WTC11 (cell line): Measurements from ENCODE around the gene NPAS1. TPM values are rescaled to one million over a fixed set of nuclear protein-coding genes. Genes with fewer than 3 reads are reported as not detected.

Experiments
- ATAC-seq: fragments of 200-7000 bp; cut with Tn5 transposase; 2 replicates; pipeline ENCODE4 v1.10.0; 2021; ENCODE audit warnings: mild to moderate bottlenecking, moderate library complexity
- CTCF ChIA-PET: fragments of 300-600 bp; sonication (Branson Sonifier 250); formaldehyde crosslinking; loops from one replicate; lab custom pipeline; 2021; ENCODE audit warnings: antibody characterized with exemption; lab: Charles Lee
- POLR2A ChIA-PET: fragments of 350-600 bp; sonication (Branson Sonifier 250); formaldehyde crosslinking; loops from one replicate; lab custom pipeline; 2021; ENCODE audit warnings: antibody characterized with exemption; lab: Charles Lee
- DNase-seq: peaks from one replicate; pipeline ENCODE4 v3.0.0; 2021; ENCODE audit warnings: low spot score
- H3K27ac Mint-ChIP-seq: 2 replicates; pipeline ENCODE4 v1.8.0; 2021; ENCODE audit warnings: mixed read lengths
- H3K27me3 Mint-ChIP-seq: 2 replicates; pipeline ENCODE4 v1.8.0; 2021; ENCODE audit warnings: low read depth, mild to moderate bottlenecking, moderate library complexity, mixed read lengths
- H3K36me3 Mint-ChIP-seq: 2 replicates; pipeline ENCODE4 v1.8.0; 2021; ENCODE audit warnings: mixed read lengths
- H3K4me1 Mint-ChIP-seq: 2 replicates; pipeline ENCODE4 v1.8.0; 2022; ENCODE audit warnings: mixed read lengths
- H3K4me3 Mint-ChIP-seq: 2 replicates; pipeline ENCODE4 v1.8.0; 2021; ENCODE audit warnings: mild to moderate bottlenecking, moderate library complexity, mixed read lengths
- H3K9me3 Mint-ChIP-seq: 2 replicates; pipeline ENCODE4 v1.8.0; 2021; ENCODE audit warnings: mixed read lengths
- ATF1 ChIP-seq: sonication (generic); formaldehyde crosslinking; IDR thresholded peaks from 2 replicates; pipeline ENCODE4 v1.8.1; 2023; ENCODE audit warnings: mild to moderate bottlenecking, moderate library complexity, missing genetic modification reagents
- FOXP1 ChIP-seq: sonication (generic); formaldehyde crosslinking; IDR thresholded peaks from 2 replicates; pipeline ENCODE4 v1.8.0; 2022; ENCODE audit warnings: missing genetic modification reagents, mild to moderate bottlenecking, moderate library complexity, borderline replicate concordance
- GTF2I ChIP-seq: fragments of 250-450 bp; sonication (Bioruptor Pico); conservative IDR thresholded peaks from 2 replicates; pipeline ENCODE4 v1.4.0; 2021; ENCODE audit warnings: mild to moderate bottlenecking
- IRF2 ChIP-seq: sonication (generic); formaldehyde crosslinking; IDR thresholded peaks from 2 replicates; pipeline ENCODE4 v1.8.0; 2022; ENCODE audit warnings: low read depth, missing genetic modification reagents, borderline replicate concordance
- NFATC4 ChIP-seq: fragments of 250-450 bp; sonication (Bioruptor Pico); IDR thresholded peaks from 2 replicates; pipeline ENCODE4 v1.9.0; 2021; ENCODE audit warnings: mild to moderate bottlenecking
- NFE2L1 ChIP-seq: sonication (generic); formaldehyde crosslinking; IDR thresholded peaks from 2 replicates; pipeline ENCODE4 v1.8.1; 2023; ENCODE audit warnings: missing genetic modification reagents
- NR3C1 ChIP-seq: sonication (generic); formaldehyde crosslinking; conservative IDR thresholded peaks from 2 replicates; pipeline ENCODE4 v1.8.1; 2023; ENCODE audit warnings: low read depth, mild to moderate bottlenecking, missing genetic modification reagents
- SMAD4 ChIP-seq: sonication (generic); formaldehyde crosslinking; IDR thresholded peaks from 2 replicates; pipeline ENCODE4 v1.8.0; 2022; ENCODE audit warnings: mild to moderate bottlenecking, missing genetic modification reagents
- TP53 ChIP-seq: sonication (generic); formaldehyde crosslinking; IDR thresholded peaks from 2 replicates; pipeline ENCODE4 v1.8.1; 2023; ENCODE audit warnings: mild to moderate bottlenecking, missing genetic modification reagents
- ZNF121 ChIP-seq: sonication (generic); formaldehyde crosslinking; IDR thresholded peaks from 2 replicates; pipeline ENCODE4 v1.8.0; 2023; ENCODE audit warnings: missing genetic modification reagents
- ZNF317 ChIP-seq: sonication (generic); formaldehyde crosslinking; IDR thresholded peaks from 2 replicates; pipeline ENCODE4 v1.8.1; 2023; ENCODE audit warnings: low read depth, mild to moderate bottlenecking, moderate library complexity, missing genetic modification reagents, borderline replicate concordance
- total RNA-seq: library from RNA; stranded (reverse); gene quantifications from 3 replicates; pipeline ENCODE4 v1.2.3, GENCODE V29; 2021
- TF ChIP-seq, protein P1 (sequence below): sonication (generic); formaldehyde crosslinking; IDR thresholded peaks from 2 replicates; pipeline ENCODE4 v1.8.1; 2022; ENCODE audit warnings: mild to moderate bottlenecking, moderate library complexity, missing genetic modification reagents
- TF ChIP-seq, protein P2 (sequence below): fragments of 250-450 bp; sonication (Bioruptor Pico); IDR thresholded peaks from 2 replicates; pipeline ENCODE4 v1.9.0; 2021; ENCODE audit warnings: mild to moderate bottlenecking
- TF ChIP-seq, protein P3 (sequence below): sonication (generic); formaldehyde crosslinking; IDR thresholded peaks from 2 replicates; pipeline ENCODE4 v1.8.0; 2022; ENCODE audit warnings: mild to moderate bottlenecking, missing genetic modification reagents
- TF ChIP-seq, protein P4 (sequence below): sonication (generic); formaldehyde crosslinking; IDR thresholded peaks from 2 replicates; pipeline ENCODE4 v1.8.0; 2022; ENCODE audit warnings: mild to moderate bottlenecking, missing genetic modification reagents
- TF ChIP-seq, protein P5 (sequence below): fragments of 250-450 bp; sonication (Bioruptor Pico); IDR thresholded peaks from 2 replicates; pipeline ENCODE4 v1.9.0; 2021; ENCODE audit warnings: mild to moderate bottlenecking
- TF ChIP-seq, protein P6 (sequence below): fragments of 250-450 bp; sonication (Bioruptor Pico); IDR thresholded peaks from 2 replicates; pipeline ENCODE4 v1.9.0; 2021; ENCODE audit warnings: mild to moderate bottlenecking, borderline replicate concordance
- TF ChIP-seq, protein P7 (sequence below): sonication (generic); formaldehyde crosslinking; IDR thresholded peaks from 2 replicates; pipeline ENCODE4 v1.8.0; 2023; ENCODE audit warnings: missing genetic modification reagents, mild to moderate bottlenecking, borderline replicate concordance
- TF ChIP-seq, protein P8 (sequence below): sonication (generic); formaldehyde crosslinking; IDR thresholded peaks from 2 replicates; pipeline ENCODE4 v1.8.1; 2022; ENCODE audit warnings: missing genetic modification reagents, borderline replicate concordance

Gene NPAS1
- total RNA-seq, 1 experiment from 2014 or later: 6.8 TPM

DNA sequence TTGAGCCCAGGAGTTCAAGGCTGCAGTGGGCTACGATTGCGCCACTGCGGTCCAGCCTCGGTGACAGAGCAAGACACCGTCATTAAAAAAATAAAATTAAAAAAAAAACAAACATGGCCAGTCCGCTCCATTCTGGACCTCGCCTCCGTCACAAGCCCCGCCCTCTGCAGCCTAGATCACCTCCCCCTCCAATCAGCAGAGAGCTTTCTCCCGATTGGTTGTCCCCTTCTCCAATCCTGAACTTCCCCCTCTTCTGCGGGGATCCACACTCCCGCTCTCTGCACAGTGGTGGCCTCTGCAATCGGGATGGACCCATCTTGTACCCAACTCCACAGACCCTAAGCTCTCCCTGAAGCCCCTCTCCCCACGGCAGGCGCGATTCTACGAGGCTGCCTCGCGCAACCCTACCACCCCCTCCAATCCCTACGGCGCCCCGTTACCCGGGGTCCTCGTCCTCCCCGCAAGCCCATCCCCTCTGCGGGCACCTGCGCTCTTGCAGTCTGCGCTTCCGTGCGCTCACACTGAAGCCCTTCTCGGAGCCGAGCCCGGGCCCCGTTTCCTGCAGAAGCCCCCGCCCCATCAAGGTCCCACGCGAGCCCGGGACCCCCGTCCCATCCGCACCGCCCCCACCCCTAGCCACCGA lies 28.2 kb downstream of the NPAS1 start:
- Mint-ChIP-seq H3K36me3 (no peaks in the 10 kb centered on the region), H3K4me3 (peak overlapping the region; percentile 97), H3K4me1 (peaks cover 14% of the 10 kb centered on the region), H3K27ac (peak overlapping the region; percentile 85; the same call in 1 of the 2 replicates), H3K9me3 (no peaks in the 10 kb centered on the region), H3K27me3 (peaks cover 8% of the 10 kb centered on the region)
- DNase-seq: peak; percentile 87
- ChIA-PET POLR2A (interaction anchor here (0.6 to 1.1 kb wide), 8 partner anchors 11 to 316 kb away, joined by 3 to 7 read pairs (median 4); partner anchors contain the start of genes DHX34 and ZC3H4), CTCF (interaction anchor here (0.6 to 1.5 kb wide), 13 partner anchors 10 to 301 kb away, joined by 3 to 11 read pairs (median 5); partner anchors contain the start of genes DHX34, SAE1 and ZC3H4)
- peak; percentile 76 for ATAC-seq
- peak; percentile 41; the same call in 1 of the 2 replicates for TF ChIP-seq FOXP1 (CRISPR knock-in tag)
- no peak for TF ChIP-seq ZNF121
- TF ChIP-seq NFATC4 (CRISPR knock-in tag): no peak
- TF ChIP-seq, protein P1, sequence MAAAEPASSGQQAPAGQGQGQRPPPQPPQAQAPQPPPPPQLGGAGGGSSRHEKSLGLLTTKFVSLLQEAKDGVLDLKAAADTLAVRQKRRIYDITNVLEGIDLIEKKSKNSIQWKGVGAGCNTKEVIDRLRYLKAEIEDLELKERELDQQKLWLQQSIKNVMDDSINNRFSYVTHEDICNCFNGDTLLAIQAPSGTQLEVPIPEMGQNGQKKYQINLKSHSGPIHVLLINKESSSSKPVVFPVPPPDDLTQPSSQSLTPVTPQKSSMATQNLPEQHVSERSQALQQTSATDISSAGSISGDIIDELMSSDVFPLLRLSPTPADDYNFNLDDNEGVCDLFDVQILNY: 0 out of 2 replicates have a peak, but pooled peaks have one; percentile 9
- TF ChIP-seq, protein P2, sequence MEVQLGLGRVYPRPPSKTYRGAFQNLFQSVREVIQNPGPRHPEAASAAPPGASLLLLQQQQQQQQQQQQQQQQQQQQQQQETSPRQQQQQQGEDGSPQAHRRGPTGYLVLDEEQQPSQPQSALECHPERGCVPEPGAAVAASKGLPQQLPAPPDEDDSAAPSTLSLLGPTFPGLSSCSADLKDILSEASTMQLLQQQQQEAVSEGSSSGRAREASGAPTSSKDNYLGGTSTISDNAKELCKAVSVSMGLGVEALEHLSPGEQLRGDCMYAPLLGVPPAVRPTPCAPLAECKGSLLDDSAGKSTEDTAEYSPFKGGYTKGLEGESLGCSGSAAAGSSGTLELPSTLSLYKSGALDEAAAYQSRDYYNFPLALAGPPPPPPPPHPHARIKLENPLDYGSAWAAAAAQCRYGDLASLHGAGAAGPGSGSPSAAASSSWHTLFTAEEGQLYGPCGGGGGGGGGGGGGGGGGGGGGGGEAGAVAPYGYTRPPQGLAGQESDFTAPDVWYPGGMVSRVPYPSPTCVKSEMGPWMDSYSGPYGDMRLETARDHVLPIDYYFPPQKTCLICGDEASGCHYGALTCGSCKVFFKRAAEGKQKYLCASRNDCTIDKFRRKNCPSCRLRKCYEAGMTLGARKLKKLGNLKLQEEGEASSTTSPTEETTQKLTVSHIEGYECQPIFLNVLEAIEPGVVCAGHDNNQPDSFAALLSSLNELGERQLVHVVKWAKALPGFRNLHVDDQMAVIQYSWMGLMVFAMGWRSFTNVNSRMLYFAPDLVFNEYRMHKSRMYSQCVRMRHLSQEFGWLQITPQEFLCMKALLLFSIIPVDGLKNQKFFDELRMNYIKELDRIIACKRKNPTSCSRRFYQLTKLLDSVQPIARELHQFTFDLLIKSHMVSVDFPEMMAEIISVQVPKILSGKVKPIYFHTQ (CRISPR knock-in tag): no peak
- TF ChIP-seq, protein P3, sequence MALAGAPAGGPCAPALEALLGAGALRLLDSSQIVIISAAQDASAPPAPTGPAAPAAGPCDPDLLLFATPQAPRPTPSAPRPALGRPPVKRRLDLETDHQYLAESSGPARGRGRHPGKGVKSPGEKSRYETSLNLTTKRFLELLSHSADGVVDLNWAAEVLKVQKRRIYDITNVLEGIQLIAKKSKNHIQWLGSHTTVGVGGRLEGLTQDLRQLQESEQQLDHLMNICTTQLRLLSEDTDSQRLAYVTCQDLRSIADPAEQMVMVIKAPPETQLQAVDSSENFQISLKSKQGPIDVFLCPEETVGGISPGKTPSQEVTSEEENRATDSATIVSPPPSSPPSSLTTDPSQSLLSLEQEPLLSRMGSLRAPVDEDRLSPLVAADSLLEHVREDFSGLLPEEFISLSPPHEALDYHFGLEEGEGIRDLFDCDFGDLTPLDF (CRISPR knock-in tag): no peak
- TF ChIP-seq, protein P4, sequence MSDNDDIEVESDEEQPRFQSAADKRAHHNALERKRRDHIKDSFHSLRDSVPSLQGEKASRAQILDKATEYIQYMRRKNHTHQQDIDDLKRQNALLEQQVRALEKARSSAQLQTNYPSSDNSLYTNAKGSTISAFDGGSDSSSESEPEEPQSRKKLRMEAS (CRISPR knock-in tag): peak; percentile 57; the same call in 1 of the 2 replicates
- no peak for TF ChIP-seq TP53 (CRISPR knock-in tag)
- TF ChIP-seq GTF2I: no peak
- TF ChIP-seq SMAD4 (CRISPR knock-in tag): no peak
- no peak for TF ChIP-seq ATF1 (CRISPR knock-in tag)
- TF ChIP-seq, protein P5, sequence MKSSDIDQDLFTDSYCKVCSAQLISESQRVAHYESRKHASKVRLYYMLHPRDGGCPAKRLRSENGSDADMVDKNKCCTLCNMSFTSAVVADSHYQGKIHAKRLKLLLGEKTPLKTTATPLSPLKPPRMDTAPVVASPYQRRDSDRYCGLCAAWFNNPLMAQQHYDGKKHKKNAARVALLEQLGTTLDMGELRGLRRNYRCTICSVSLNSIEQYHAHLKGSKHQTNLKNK (CRISPR knock-in tag): no peak
- TF ChIP-seq ZNF317 (CRISPR knock-in tag): no peak
- no peak for TF ChIP-seq NR3C1
- TF ChIP-seq, protein P6, sequence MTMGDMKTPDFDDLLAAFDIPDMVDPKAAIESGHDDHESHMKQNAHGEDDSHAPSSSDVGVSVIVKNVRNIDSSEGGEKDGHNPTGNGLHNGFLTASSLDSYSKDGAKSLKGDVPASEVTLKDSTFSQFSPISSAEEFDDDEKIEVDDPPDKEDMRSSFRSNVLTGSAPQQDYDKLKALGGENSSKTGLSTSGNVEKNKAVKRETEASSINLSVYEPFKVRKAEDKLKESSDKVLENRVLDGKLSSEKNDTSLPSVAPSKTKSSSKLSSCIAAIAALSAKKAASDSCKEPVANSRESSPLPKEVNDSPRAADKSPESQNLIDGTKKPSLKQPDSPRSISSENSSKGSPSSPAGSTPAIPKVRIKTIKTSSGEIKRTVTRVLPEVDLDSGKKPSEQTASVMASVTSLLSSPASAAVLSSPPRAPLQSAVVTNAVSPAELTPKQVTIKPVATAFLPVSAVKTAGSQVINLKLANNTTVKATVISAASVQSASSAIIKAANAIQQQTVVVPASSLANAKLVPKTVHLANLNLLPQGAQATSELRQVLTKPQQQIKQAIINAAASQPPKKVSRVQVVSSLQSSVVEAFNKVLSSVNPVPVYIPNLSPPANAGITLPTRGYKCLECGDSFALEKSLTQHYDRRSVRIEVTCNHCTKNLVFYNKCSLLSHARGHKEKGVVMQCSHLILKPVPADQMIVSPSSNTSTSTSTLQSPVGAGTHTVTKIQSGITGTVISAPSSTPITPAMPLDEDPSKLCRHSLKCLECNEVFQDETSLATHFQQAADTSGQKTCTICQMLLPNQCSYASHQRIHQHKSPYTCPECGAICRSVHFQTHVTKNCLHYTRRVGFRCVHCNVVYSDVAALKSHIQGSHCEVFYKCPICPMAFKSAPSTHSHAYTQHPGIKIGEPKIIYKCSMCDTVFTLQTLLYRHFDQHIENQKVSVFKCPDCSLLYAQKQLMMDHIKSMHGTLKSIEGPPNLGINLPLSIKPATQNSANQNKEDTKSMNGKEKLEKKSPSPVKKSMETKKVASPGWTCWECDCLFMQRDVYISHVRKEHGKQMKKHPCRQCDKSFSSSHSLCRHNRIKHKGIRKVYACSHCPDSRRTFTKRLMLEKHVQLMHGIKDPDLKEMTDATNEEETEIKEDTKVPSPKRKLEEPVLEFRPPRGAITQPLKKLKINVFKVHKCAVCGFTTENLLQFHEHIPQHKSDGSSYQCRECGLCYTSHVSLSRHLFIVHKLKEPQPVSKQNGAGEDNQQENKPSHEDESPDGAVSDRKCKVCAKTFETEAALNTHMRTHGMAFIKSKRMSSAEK: no peak
- TF ChIP-seq, protein P7, sequence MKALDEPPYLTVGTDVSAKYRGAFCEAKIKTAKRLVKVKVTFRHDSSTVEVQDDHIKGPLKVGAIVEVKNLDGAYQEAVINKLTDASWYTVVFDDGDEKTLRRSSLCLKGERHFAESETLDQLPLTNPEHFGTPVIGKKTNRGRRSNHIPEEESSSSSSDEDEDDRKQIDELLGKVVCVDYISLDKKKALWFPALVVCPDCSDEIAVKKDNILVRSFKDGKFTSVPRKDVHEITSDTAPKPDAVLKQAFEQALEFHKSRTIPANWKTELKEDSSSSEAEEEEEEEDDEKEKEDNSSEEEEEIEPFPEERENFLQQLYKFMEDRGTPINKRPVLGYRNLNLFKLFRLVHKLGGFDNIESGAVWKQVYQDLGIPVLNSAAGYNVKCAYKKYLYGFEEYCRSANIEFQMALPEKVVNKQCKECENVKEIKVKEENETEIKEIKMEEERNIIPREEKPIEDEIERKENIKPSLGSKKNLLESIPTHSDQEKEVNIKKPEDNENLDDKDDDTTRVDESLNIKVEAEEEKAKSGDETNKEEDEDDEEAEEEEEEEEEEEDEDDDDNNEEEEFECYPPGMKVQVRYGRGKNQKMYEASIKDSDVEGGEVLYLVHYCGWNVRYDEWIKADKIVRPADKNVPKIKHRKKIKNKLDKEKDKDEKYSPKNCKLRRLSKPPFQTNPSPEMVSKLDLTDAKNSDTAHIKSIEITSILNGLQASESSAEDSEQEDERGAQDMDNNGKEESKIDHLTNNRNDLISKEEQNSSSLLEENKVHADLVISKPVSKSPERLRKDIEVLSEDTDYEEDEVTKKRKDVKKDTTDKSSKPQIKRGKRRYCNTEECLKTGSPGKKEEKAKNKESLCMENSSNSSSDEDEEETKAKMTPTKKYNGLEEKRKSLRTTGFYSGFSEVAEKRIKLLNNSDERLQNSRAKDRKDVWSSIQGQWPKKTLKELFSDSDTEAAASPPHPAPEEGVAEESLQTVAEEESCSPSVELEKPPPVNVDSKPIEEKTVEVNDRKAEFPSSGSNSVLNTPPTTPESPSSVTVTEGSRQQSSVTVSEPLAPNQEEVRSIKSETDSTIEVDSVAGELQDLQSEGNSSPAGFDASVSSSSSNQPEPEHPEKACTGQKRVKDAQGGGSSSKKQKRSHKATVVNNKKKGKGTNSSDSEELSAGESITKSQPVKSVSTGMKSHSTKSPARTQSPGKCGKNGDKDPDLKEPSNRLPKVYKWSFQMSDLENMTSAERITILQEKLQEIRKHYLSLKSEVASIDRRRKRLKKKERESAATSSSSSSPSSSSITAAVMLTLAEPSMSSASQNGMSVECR (CRISPR knock-in tag): 0 out of 2 replicates have a peak, but pooled peaks have one; percentile 53
- TF ChIP-seq, protein P8, sequence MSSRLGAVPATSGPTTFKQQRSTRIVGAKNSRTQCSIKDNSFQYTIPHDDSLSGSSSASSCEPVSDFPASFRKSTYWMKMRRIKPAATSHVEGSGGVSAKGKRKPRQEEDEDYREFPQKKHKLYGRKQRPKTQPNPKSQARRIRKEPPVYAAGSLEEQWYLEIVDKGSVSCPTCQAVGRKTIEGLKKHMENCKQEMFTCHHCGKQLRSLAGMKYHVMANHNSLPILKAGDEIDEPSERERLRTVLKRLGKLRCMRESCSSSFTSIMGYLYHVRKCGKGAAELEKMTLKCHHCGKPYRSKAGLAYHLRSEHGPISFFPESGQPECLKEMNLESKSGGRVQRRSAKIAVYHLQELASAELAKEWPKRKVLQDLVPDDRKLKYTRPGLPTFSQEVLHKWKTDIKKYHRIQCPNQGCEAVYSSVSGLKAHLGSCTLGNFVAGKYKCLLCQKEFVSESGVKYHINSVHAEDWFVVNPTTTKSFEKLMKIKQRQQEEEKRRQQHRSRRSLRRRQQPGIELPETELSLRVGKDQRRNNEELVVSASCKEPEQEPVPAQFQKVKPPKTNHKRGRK (CRISPR knock-in tag): no peak
- no peak for TF ChIP-seq IRF2
- TF ChIP-seq NFE2L1 (CRISPR knock-in tag): peak; percentile 70; the same call in 1 of the 2 replicates
